ENCODE measurements around the gene GLCCI1. TPM values are rescaled to one million over a fixed set of nuclear protein-coding genes. Genes with fewer than 3 reads are reported as not detected.

The GLCCI1 gene
- total RNA-seq, 3 donors from 2014 or later, result 5.9 to 6.1 (median 6.1) TPM

DNA sequence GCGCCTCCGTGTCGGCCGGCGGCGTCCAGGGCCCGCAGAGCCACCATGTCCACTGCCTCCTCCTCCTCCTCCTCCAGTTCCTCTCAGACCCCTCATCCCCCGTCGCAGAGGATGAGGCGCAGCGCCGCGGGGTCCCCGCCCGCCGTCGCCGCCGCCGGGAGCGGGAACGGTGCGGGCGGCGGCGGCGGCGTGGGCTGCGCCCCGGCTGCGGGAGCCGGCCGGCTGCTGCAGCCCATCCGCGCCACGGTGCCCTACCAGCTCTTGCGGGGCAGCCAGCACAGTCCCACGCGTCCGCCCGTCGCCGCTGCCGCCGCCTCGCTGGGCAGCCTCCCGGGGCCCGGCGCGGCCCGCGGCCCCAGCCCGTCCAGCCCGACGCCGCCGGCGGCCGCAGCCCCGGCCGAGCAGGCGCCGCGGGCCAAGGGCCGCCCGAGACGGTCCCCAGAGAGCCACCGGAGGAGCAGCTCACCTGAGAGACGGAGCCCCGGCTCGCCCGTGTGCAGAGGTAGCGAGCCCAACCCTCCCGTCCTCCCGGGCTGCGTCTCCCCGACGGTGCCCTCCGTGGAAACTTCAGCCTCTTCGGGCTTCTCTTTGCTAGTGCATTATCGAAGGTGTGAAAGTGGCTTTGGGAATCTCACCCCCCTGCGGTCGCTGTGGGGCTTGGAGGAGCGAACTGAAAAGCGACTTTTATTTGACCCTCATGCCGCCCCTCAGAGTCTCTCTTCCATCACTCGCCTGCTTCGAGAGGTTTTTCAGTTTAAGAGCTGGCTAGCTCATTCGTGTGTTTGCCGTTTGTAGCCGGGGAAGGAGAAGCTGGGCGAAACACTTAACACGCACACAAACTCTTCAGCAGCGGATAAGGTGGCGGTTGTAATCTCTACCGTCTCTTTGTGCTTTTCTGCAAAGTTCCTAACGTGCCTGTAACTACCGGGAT is 975 bp downstream of the GLCCI1 start:
- ATAC-seq (peak; percentile 10 to 14), DNase-seq (peak; percentile 32)
- H3K36me3 Mint-ChIP-seq (ENCODE audit: insufficient read depth), result no peaks in the 10 kb centered on the region
- H3K4me1 Mint-ChIP-seq (ENCODE audit: low read depth), result peaks cover 28% of the 10 kb centered on the region
- H3K4me3 Mint-ChIP-seq, result peak overlapping the region; percentile 90
- no peaks in the 10 kb centered on the region for H3K27me3 Mint-ChIP-seq (ENCODE audit: low read depth)
- no peaks in the 10 kb centered on the region for H3K9me3 Mint-ChIP-seq

DNA sequence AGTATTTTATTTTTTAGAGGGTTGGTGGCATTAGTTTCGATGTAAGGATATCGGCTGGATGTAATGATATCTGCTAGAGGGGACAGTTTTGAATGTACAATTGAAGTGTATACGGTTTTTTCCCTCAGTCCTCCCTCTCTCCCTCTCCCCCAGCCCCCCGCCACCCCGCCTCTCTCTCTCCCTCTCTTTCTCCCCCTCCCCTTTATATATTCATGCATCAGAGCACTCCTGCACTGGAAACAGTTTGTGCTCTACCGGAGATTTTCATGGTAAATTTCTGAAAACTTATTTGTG is 1.6 kb downstream of the GLCCI1 start:
- no peak overlapping the region for H3K4me3 Mint-ChIP-seq
- DNase-seq (no peak), ATAC-seq (no peak)
- no peaks in the 10 kb centered on the region for H3K27me3 Mint-ChIP-seq (ENCODE audit: low read depth)
- H3K9me3 Mint-ChIP-seq, result no peaks in the 10 kb centered on the region
- H3K4me1 Mint-ChIP-seq (ENCODE audit: low read depth), result peaks cover 29% of the 10 kb centered on the region
- H3K36me3 Mint-ChIP-seq (ENCODE audit: insufficient read depth), result no peaks in the 10 kb centered on the region

DNA sequence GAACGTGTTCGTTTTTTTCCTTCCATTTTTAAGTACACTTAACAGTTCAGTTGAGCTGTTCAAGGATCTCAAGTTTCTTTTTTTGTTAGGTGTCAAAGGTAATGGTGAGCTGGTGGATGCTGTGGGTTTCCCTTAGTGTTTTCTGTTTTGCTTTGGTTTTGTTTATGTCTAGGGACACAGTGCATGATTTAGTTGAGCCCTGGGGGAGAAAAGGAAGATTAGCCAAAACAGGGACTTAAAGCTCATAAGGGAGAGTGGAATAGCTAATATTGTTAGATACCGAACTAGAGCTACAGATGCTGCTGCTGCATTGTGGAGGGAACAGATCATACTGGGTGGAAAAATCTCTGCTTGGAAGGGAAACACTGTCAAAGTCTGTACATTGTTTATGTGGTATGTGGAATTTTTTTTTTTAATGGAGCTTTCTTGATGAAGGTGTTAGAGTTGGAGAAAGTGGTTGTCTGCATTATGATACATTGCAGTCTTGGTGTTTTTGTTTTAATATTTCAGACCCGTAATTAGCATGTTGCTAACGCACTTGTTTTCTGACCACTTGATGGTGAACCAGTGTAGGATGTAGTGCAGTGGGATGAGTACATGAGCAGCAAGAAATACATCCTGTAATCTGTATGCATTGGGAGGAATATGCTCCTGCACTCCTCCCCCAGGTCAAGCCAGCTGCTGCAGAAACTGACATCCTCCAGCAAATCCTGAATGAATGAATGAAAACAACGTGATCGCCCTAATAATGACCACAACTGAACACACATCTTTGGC is 2.1 kb downstream of the GLCCI1 start:
- H3K36me3 Mint-ChIP-seq (ENCODE audit: insufficient read depth), result no peaks in the 10 kb centered on the region
- no peaks in the 10 kb centered on the region for H3K27me3 Mint-ChIP-seq (ENCODE audit: low read depth)
- no peak for ATAC-seq
- no peaks in the 10 kb centered on the region for H3K9me3 Mint-ChIP-seq
- H3K4me3 Mint-ChIP-seq, result no peak overlapping the region
- H3K4me1 Mint-ChIP-seq (ENCODE audit: low read depth), result peaks cover 29% of the 10 kb centered on the region
- no peak for DNase-seq

DNA sequence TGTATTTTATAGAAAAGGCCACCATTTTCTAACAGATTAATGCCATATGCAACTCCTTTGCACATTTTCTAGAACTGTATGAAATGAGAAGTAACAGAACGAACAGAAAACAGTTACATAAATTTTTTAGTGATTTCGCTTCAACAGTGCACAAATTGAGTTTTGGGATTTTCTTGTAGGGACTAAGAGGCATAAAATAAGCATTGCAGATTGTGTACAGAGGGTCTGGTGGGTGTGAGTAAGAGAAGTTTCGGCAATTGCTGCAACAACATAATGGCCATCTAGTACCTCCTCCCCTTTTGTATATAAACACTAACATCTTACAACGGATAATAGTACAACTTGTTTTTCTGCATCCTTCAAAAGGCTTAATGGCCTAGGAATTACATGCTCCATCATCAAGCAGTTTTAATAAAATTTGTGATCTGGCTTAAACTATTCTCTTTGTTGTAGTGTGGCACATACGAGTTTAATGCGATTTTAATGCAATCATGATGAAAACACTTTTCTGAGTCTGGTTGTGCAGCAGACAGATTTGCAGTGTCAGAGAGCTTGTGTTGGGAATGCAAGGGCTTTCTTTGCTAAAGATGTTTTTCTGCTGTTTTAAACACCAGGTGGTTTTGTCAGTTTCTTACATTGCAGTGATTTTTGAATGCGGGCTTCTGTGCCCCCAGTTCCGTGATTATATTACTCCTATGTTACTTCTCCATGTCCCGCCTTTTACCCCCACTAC is 2.9 kb downstream of the GLCCI1 start:
- DNase-seq (no peak), ATAC-seq (no peak)
- no peak overlapping the region for H3K4me3 Mint-ChIP-seq
- H3K4me1 Mint-ChIP-seq (ENCODE audit: low read depth), result peaks cover 35% of the 10 kb centered on the region
- H3K36me3 Mint-ChIP-seq (ENCODE audit: insufficient read depth), result no peaks in the 10 kb centered on the region
- no peaks in the 10 kb centered on the region for H3K27me3 Mint-ChIP-seq (ENCODE audit: low read depth)
- H3K9me3 Mint-ChIP-seq, result no peaks in the 10 kb centered on the region

DNA sequence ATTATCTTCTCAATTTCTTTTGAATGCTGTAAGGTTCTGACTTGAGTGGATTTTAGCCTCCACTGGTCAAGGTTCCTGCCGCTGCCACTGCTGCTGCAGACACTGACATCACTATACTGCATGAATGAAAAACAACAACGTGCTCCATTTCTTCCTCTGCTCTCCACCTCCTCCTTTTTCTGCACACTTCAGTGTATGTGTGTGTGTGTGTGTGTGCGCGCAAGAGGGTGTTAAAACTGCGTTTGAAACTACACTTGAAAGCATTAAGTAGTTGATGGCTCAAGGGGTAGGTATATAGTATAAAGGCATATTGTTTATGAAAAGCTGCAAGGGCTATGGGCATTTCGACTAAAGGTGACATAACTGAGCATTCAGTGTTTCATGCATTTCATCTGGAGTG is 3.5 kb downstream of the GLCCI1 start:
- H3K36me3 Mint-ChIP-seq (ENCODE audit: insufficient read depth), result no peaks in the 10 kb centered on the region
- H3K9me3 Mint-ChIP-seq, result no peaks in the 10 kb centered on the region
- H3K27me3 Mint-ChIP-seq (ENCODE audit: low read depth), result no peaks in the 10 kb centered on the region
- DNase-seq (no peak), ATAC-seq (no peak)
- no peak overlapping the region for H3K4me3 Mint-ChIP-seq
- peaks cover 36% of the 10 kb centered on the region for H3K4me1 Mint-ChIP-seq (ENCODE audit: low read depth)

DNA sequence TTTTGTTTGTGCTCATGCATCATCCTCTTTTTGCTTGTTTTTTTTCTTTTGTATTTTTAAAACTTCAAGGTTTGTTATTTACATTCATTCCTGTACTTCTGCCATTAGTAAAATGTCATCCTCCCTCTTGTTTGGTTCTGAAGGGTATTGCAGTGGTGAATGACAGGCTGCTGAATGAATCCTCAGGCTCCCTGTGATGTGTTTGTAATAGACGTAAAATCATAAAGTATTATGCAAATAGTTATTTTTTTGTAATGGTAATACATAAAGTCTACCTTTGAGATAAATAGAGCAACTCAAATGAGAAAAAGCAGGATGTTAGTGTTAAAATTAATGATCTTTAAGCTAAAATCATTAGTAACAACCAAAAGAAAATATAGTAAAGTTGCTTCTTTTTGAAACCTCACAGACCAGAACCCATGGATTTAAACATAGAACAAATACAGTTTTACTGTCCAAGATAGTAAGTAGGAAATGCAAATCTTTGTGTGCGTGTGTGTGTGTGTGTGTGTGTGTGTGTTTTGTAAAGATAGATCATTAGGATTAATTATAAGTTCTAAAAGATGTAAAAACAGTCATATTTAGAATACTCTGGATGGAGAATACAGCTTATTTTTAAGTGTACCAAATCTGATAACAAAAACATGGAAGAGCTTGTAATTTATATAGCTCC is 4.5 kb downstream of the GLCCI1 start:
- DNase-seq (no peak), ATAC-seq (no peak)
- no peaks in the 10 kb centered on the region for H3K36me3 Mint-ChIP-seq (ENCODE audit: insufficient read depth)
- no peaks in the 10 kb centered on the region for H3K9me3 Mint-ChIP-seq
- H3K27me3 Mint-ChIP-seq (ENCODE audit: low read depth), result no peaks in the 10 kb centered on the region
- peak overlapping the region; percentile 47 for H3K4me3 Mint-ChIP-seq
- peaks cover 39% of the 10 kb centered on the region for H3K4me1 Mint-ChIP-seq (ENCODE audit: low read depth)

DNA sequence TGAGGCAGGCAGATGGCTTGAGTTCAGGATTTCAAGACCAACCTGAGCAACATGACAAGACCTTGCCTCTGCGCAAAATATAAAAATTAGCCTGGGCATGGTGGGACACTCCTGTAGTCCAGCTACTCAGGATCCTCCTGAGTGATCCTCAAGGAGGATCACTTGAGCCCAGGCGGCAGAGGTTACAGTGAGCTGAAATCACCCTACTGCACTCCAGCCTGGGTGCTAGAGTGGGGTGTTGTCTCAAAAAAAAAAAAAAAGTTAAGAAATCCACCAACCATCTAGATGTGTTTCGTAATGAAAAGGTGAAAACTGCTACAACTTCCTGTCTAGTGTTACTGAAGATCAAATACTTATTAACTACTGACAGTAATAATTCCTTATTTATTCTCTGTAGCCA is 8.1 kb downstream of the GLCCI1 start:
- Mint-ChIP-seq H3K4me3 (no peak overlapping the region), H3K36me3 (ENCODE audit: insufficient read depth) (peaks cover 6% of the 10 kb centered on the region), H3K9me3 (no peaks in the 10 kb centered on the region), H3K4me1 (ENCODE audit: low read depth) (peaks cover 57% of the 10 kb centered on the region), H3K27me3 (ENCODE audit: low read depth) (no peaks in the 10 kb centered on the region)
- DNase-seq (no peak), ATAC-seq (no peak)

DNA sequence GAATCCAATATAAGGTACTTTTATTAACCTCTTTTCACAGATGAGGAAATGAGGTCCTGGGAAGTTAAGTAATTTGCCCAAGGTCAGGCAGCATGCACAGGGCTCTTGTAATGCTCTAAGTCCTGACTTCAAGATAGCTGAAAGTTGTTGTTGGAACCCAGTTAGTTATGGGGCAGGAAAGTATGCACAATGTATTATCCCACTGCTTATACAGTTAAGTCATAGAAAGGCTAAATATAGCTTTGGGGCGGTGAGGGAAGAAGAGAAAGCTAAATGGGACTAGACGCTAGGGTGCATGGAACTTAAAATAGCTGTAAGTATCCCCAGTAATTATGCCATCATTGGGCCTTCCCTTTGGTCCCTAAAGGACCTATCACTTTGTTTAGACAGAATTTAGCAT is 9.2 kb downstream of the GLCCI1 start:
- H3K4me3 Mint-ChIP-seq, result no peak overlapping the region
- ATAC-seq (no peak), DNase-seq (no peak)
- peaks cover 63% of the 10 kb centered on the region for H3K4me1 Mint-ChIP-seq (ENCODE audit: low read depth)
- H3K27me3 Mint-ChIP-seq (ENCODE audit: low read depth), result no peaks in the 10 kb centered on the region
- H3K36me3 Mint-ChIP-seq (ENCODE audit: insufficient read depth), result peaks cover 7% of the 10 kb centered on the region
- H3K9me3 Mint-ChIP-seq, result no peaks in the 10 kb centered on the region

DNA sequence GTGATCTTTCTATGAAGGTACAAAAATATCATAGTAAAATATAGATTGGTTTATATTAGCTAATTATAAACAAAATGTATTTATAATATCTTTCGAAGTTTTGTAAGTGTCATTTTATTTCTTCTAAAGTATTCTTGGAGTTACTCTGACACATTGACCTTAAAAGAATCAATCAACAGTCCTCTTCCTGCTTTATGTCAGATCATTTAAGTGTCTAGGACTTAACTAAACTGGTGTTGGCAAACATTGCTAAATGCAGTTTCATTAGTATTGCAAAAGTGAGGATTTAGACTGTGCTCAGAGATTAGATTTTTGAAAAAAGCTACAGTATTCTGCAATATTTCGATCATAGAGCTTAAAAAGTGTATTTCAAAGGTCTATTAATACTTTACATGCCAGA is 10.3 kb downstream of the GLCCI1 start:
- ATAC-seq (no peak), DNase-seq (no peak)
- no peaks in the 10 kb centered on the region for H3K27me3 Mint-ChIP-seq (ENCODE audit: low read depth)
- no peak overlapping the region for H3K4me3 Mint-ChIP-seq
- peaks cover 7% of the 10 kb centered on the region for H3K36me3 Mint-ChIP-seq (ENCODE audit: insufficient read depth)
- H3K4me1 Mint-ChIP-seq (ENCODE audit: low read depth), result peaks cover 62% of the 10 kb centered on the region
- no peaks in the 10 kb centered on the region for H3K9me3 Mint-ChIP-seq

DNA sequence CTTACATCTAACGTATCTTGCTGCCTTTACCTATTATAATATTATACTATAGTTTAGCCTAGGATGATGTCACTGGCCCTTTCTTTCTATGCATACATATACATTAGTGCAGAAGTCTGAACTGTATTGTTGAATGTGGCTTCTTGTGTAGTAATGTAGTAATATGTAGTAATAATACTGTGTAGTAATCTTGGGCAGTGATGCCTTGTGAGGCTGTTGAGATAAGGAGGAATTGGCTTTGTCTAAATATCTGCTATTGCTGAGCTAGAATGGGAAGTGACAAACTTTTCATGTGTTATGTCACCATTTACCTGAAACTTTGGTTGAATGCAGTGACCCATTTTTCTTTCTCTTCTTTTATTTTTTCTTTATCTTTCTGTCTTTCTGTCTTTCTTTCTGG is 11.0 kb downstream of the GLCCI1 start:
- Mint-ChIP-seq H3K4me3 (no peak overlapping the region), H3K9me3 (no peaks in the 10 kb centered on the region), H3K27me3 (ENCODE audit: low read depth) (no peaks in the 10 kb centered on the region), H3K36me3 (ENCODE audit: insufficient read depth) (peaks cover 7% of the 10 kb centered on the region), H3K4me1 (ENCODE audit: low read depth) (peaks cover 58% of the 10 kb centered on the region)
- ATAC-seq (no peak), DNase-seq (no peak)

DNA sequence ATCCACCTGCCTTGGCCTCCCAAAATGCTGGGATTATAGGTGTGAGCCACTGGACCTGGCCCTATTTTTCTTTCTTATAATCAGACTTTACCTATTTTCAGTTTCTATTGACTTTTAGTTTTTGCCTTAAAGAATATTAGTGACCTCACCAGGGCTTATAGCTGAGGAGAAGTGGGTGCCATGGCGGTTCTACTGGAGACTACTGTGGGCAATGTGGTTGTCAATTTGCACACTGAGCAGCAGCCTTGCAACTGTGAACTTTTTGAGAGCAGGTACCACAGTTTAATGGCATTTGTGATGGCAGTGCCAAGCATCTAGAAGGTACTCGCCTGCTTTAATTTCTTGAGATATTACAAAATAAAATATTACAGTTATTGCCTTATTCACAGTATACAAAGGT is 11.5 kb downstream of the GLCCI1 start:
- DNase-seq (no peak), ATAC-seq (no peak)
- Mint-ChIP-seq H3K36me3 (ENCODE audit: insufficient read depth) (peaks cover 7% of the 10 kb centered on the region), H3K4me1 (ENCODE audit: low read depth) (peaks cover 59% of the 10 kb centered on the region), H3K27me3 (ENCODE audit: low read depth) (no peaks in the 10 kb centered on the region), H3K4me3 (no peak overlapping the region), H3K9me3 (no peaks in the 10 kb centered on the region)

DNA sequence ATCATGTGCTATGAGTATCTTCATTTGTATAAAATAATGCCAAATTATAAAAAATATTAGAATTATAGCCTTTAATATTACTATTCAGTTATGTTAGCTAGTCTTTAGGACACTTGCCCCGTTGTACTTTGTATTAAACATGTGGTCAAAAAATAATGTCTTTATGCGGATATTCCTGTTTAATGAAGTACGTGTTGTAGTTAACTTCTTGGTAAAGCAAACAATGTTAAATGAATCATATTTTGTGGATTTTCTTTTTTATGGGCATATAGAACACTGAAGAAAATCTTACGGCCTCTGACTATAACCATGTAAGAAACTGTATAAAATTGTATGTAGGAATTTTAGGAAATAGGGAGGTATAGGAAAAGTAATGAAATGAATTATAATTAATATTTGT is 14.3 kb downstream of the GLCCI1 start:
- no peaks in the 10 kb centered on the region for H3K27me3 Mint-ChIP-seq (ENCODE audit: low read depth)
- H3K4me1 Mint-ChIP-seq (ENCODE audit: low read depth), result peaks cover 57% of the 10 kb centered on the region

DNA sequence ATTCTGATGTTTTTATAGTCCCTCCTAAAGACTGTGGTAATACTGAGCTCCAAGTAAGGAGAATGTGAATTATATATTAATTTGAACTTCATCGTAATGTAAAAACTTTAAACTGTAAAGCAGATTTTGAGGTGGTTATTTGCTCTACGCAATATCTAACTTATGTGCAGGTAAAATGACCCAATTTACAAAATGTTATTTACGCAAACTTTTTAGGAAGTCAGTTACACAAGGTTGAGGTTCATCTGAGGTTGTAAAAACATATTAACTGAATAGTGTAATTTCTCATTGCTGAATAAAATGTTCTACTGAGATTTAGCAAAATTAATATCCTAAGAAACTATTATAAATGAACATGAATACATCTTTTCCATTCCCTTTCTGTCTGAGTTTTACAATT is 15.8 kb downstream of the GLCCI1 start:
- peaks cover 63% of the 10 kb centered on the region for H3K4me1 Mint-ChIP-seq (ENCODE audit: low read depth)
- no peaks in the 10 kb centered on the region for H3K9me3 Mint-ChIP-seq
- no peaks in the 10 kb centered on the region for H3K27me3 Mint-ChIP-seq (ENCODE audit: low read depth)

More for the DNA sequence above, 14.3 kb downstream of the GLCCI1 start:
- DNase-seq (no peak), ATAC-seq (no peak)
- no peaks in the 10 kb centered on the region for H3K9me3 Mint-ChIP-seq
- peaks cover 7% of the 10 kb centered on the region for H3K36me3 Mint-ChIP-seq (ENCODE audit: insufficient read depth)
- H3K4me3 Mint-ChIP-seq, result no peak overlapping the region

DNA sequence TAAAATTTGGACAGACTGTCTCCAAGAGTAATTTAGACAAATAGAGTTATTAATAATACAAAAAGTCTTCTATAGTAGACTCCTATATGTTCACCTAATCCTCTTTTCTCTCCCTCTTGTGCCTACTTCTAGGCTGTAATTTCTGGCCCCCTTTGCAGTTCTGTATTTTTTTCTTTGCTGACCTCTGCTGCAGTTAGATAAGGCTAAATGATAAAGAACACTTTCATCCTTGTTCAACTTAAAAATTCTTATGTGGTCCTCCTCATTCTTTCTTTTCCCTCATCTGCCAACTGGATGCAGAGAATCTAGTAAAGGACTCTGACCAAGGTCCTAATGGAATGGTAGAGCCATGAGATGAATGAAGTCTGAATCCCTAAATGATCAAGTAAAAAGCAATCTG is 20.1 kb downstream of the GLCCI1 start:
- no peak overlapping the region for H3K4me3 Mint-ChIP-seq

More for the DNA sequence above, 15.8 kb downstream of the GLCCI1 start:
- H3K36me3 Mint-ChIP-seq (ENCODE audit: insufficient read depth), result peaks cover 7% of the 10 kb centered on the region
- DNase-seq (no peak), ATAC-seq (no peak)
- H3K4me3 Mint-ChIP-seq, result no peak overlapping the region

More for the DNA sequence above, 20.1 kb downstream of the GLCCI1 start:
- H3K9me3 Mint-ChIP-seq, result peaks cover 15% of the 10 kb centered on the region
- H3K4me1 Mint-ChIP-seq (ENCODE audit: low read depth), result peaks cover 56% of the 10 kb centered on the region
- no peaks in the 10 kb centered on the region for H3K27me3 Mint-ChIP-seq (ENCODE audit: low read depth)
- H3K36me3 Mint-ChIP-seq (ENCODE audit: insufficient read depth), result peaks cover 13% of the 10 kb centered on the region
- DNase-seq, result no peak
- no peak for ATAC-seq
